ENCODE data around the gene CFAP69.
"Not testable (repeated sequence)": the region's sequence is repeated elsewhere in the genome, so short reads cannot be mapped to it uniquely, and the experiment has no call there.

CFAP69 gene

GRCh38 chr7:90231304-90231703 is 13.7 kb upstream of the CFAP69 start:
- DNase-seq (no peak), ATAC-seq (no peak)

- ATAC-seq (no peak), DNase-seq (no peak)
These were observed 12.5 kb upstream of the CFAP69 start for GRCh38 chr7:90232430-90232829.

- ATAC-seq (no peak), DNase-seq (no peak)
These were observed 11.4 kb upstream of the CFAP69 start for GRCh38 chr7:90233569-90233968.

GRCh38 chr7:90236721-90237289 is 8.2 kb upstream of the CFAP69 start:
- ATAC-seq (no peak), DNase-seq (no peak)

- no peak for ATAC-seq
- no peak for DNase-seq
These were observed 7.0 kb upstream of the CFAP69 start for GRCh38 chr7:90238022-90238421.

GRCh38 chr7:90238583-90238982 is 6.4 kb upstream of the CFAP69 start:
- no peak for DNase-seq
- ATAC-seq = no peak

GRCh38 chr7:90239050-90239449 is 5.9 kb upstream of the CFAP69 start:
- DNase-seq (no peak), ATAC-seq (no peak)

GRCh38 chr7:90239625-90240228 is 5.2 kb upstream of the CFAP69 start:
- ATAC-seq (no peak), DNase-seq (no peak)

GRCh38 chr7:90242369-90243168 is 2.4 kb upstream of the CFAP69 start:
- no peak for DNase-seq
- ATAC-seq = no peak

GRCh38 chr7:90243556-90243955 is 1.4 kb upstream of the CFAP69 start:
- ATAC-seq = no peak
- DNase-seq = no peak

- no peak for ATAC-seq
These were observed 437 bp upstream of the CFAP69 start for GRCh38 chr7:90244565-90244908.

GRCh38 chr7:90246171-90246570 is 1.2 kb downstream of the CFAP69 start:
- no peak for ATAC-seq
- no peak for DNase-seq

More at GRCh38 chr7:90244565-90244908, 437 bp upstream of the CFAP69 start:
- DNase-seq = no peak

GRCh38 chr7:90248706-90249105 is 3.7 kb downstream of the CFAP69 start:
- no peak for ATAC-seq
- DNase-seq = no peak

GRCh38 chr7:90250601-90251303 is 5.8 kb downstream of the CFAP69 start:
- DNase-seq (no peak), ATAC-seq (no peak)

GRCh38 chr7:90251304-90251635 is 6.3 kb downstream of the CFAP69 start:
- ATAC-seq (no peak), DNase-seq (no peak)

- not testable (repeated sequence) for DNase-seq, ATAC-seq
These were observed 11.0 kb downstream of the CFAP69 start for GRCh38 chr7:90256011-90256410.

GRCh38 chr7:90256778-90257177 is 11.8 kb downstream of the CFAP69 start:
- no peak for DNase-seq
- ATAC-seq = no peak

- DNase-seq (no peak), ATAC-seq (no peak)
These were observed 16.5 kb downstream of the CFAP69 start for GRCh38 chr7:90261441-90261840.

- ATAC-seq (no peak), DNase-seq (no peak)
These were observed 17.5 kb downstream of the CFAP69 start for GRCh38 chr7:90262438-90262837.

- ATAC-seq (no peak), DNase-seq (no peak)
These were observed 21.8 kb downstream of the CFAP69 start for GRCh38 chr7:90266808-90267207.

GRCh38 chr7:90267263-90267858 is 22.4 kb downstream of the CFAP69 start:
- DNase-seq (no peak), ATAC-seq (no peak)

GRCh38 chr7:90269163-90269562 is 24.2 kb downstream of the CFAP69 start:
- no peak for DNase-seq

More at GRCh38 chr7:90269163-90269562, 24.2 kb downstream of the CFAP69 start:
- no peak for ATAC-seq
